CD14-positive monocyte (primary cell): ENCODE measurements around the gene RNFT2. TPM values are rescaled to one million over a fixed set of nuclear protein-coding genes. Genes with fewer than 3 reads are reported as not detected.

Source experiments
- DNase-seq, 3 donors: peaks; one replicate each; pipeline ENCODE4 v3.0.0-alpha.2; 2011 to 2022
- H2AFZ ChIP-seq: 2 replicates; pipeline ENCODE4 v1.6.0; 2012; ENCODE audit warnings: mild to moderate bottlenecking, low read depth, low read length, inconsistent platforms; ENCODE audit not compliant: insufficient read depth, poor library complexity, severe bottlenecking
- H3K27ac ChIP-seq, 2 donors: 1 replicate in 1 of 2; 2 replicates in 1 of 2; pipeline ENCODE4 v1.5.1; 2012 to 2013; ENCODE audit warnings: low read length in 2 of 2, control low read depth in 1 of 2, inconsistent platforms in 1 of 2, low read depth in 1 of 2, mild to moderate bottlenecking in 1 of 2
- H3K27me3 ChIP-seq, 2 donors: one replicate each; pipeline versions ENCODE4 v1.6.0 to v1.6.1; 2011 to 2013; ENCODE audit warnings: low read length in 2 of 2; ENCODE audit not compliant: control insufficient read depth in 2 of 2, insufficient read depth in 2 of 2
- H3K36me3 ChIP-seq, 2 donors: replicated peaks in 1 of 2; 1 replicate in 1 of 2; 2 replicates in 1 of 2; pipeline versions ENCODE4 v1.5.1 to v1.6.1; 2012 to 2013; ENCODE audit warnings: low read length in 2 of 2, control low read depth in 1 of 2, inconsistent platforms in 1 of 2, mild to moderate bottlenecking in 1 of 2; ENCODE audit not compliant: insufficient read depth in 2 of 2, control insufficient read depth in 1 of 2
- H3K4me1 ChIP-seq, 2 donors: 1 replicate in 1 of 2; 2 replicates in 1 of 2; pipeline versions ENCODE4 v1.5.1 to v1.6.1; 2012 to 2013; ENCODE audit warnings: low read length in 2 of 2, control low read depth in 1 of 2, inconsistent platforms in 1 of 2, mild to moderate bottlenecking in 1 of 2, moderate library complexity in 1 of 2; ENCODE audit not compliant: insufficient read depth in 2 of 2, control insufficient read depth in 1 of 2
- H3K4me2 ChIP-seq: replicated peaks from 2 replicates; pipeline ENCODE3; 2012; ENCODE audit warnings: low read length, moderate library complexity, mild to moderate bottlenecking; ENCODE audit not compliant: poor library complexity, severe bottlenecking; ENCODE audit errors: extremely low read depth
- H3K4me3 ChIP-seq, 3 experiments: fragments of 200-600 bp in 1 of 3; sonication (generic) in 1 of 3; replicated peaks in 1 of 3; 1 replicate in 2 of 3; 2 replicates in 1 of 3; pipeline ENCODE4 v1.5.1; 2011 to 2013; ENCODE audit warnings: low read length in 3 of 3, mild to moderate bottlenecking in 3 of 3, control low read depth in 2 of 3, low read depth in 2 of 3, inconsistent platforms in 1 of 3, moderate library complexity in 1 of 3
- H3K79me2 ChIP-seq: 2 replicates; pipeline ENCODE4 v1.6.0; 2012; ENCODE audit warnings: mild to moderate bottlenecking, control low read depth, inconsistent platforms, low read length, moderate library complexity; ENCODE audit not compliant: insufficient read depth
- H3K9ac ChIP-seq: 2 replicates; pipeline ENCODE4 v1.6.0; 2017; ENCODE audit warnings: low read length, mild to moderate bottlenecking; ENCODE audit not compliant: insufficient read depth, poor library complexity, severe bottlenecking
- H3K9me3 ChIP-seq, 2 donors: replicated peaks in 1 of 2; 1 replicate in 1 of 2; 2 replicates in 1 of 2; pipeline versions ENCODE4 v1.5.1 to v1.6.1; 2012 to 2013; ENCODE audit warnings: low read length in 2 of 2, control low read depth in 1 of 2; ENCODE audit not compliant: control insufficient read depth in 1 of 2, insufficient read depth in 1 of 2
- H4K20me1 ChIP-seq: 2 replicates; pipeline ENCODE4 v1.6.0; 2012; ENCODE audit warnings: mild to moderate bottlenecking, low read length, control low read depth, moderate library complexity; ENCODE audit not compliant: insufficient read depth
- H3K27ac Mint-ChIP-seq, 7 donors: one replicate each; pipeline ENCODE4 v1.8.0; 2020; ENCODE audit warnings: mild to moderate bottlenecking in 7 of 7, mixed read lengths in 7 of 7, moderate library complexity in 6 of 7, inconsistent platforms in 2 of 7
- H3K27me3 Mint-ChIP-seq, 3 donors: one replicate each; pipeline ENCODE4 v1.8.0; 2021 to 2022; ENCODE audit warnings: low read depth in 3 of 3, mild to moderate bottlenecking in 3 of 3, mixed read lengths in 3 of 3, moderate library complexity in 3 of 3, inconsistent platforms in 1 of 3
- H3K36me3 Mint-ChIP-seq, 2 donors: one replicate each; pipeline ENCODE4 v1.8.0; 2020; ENCODE audit warnings: mixed read lengths in 2 of 2, inconsistent platforms in 1 of 2, mild to moderate bottlenecking in 1 of 2
- H3K4me1 Mint-ChIP-seq: one replicate; pipeline ENCODE4 v1.8.0; 2020; ENCODE audit warnings: mild to moderate bottlenecking, mixed read lengths
- H3K4me3 Mint-ChIP-seq, 2 donors: one replicate each; pipeline ENCODE4 v1.8.0; 2020; ENCODE audit warnings: mild to moderate bottlenecking in 2 of 2, mixed read lengths in 2 of 2, moderate library complexity in 1 of 2
- H3K9me3 Mint-ChIP-seq, 7 donors: one replicate each; pipeline ENCODE4 v1.8.0; 2020 to 2022; ENCODE audit warnings: mixed read lengths in 7 of 7, mild to moderate bottlenecking in 6 of 7, moderate library complexity in 6 of 7, inconsistent platforms in 2 of 7
- WGBS: methylation state at CpG from one replicate; pipeline ENCODE4 v1.1.5; 2013; ENCODE audit warnings: missing lambda C conversion rate; ENCODE audit not compliant: insufficient coverage; 5-methylcytosine and 5-hydroxymethylcytosine counted together
- intact Hi-C, 2 donors: fragments of 100-400 bp; cut with micrococcal nuclease; formaldehyde crosslinking; loops; one replicate each; pipeline versions ENCODE4 v1.15.0 to v1.15.1; 2023
- polyA plus RNA-seq, 3 donors: library from polyadenylated mRNA; depleted of rRNA in 1 of 3; unstranded in 2 of 3; stranded (reverse) in 1 of 3; fragments of 300-500 nt in 2 of 3; fragments of >200 nt in 1 of 3; fragmentation: Illumina TruSeq in 2 of 3; gene quantifications; 1 replicate in 2 of 3; 2 replicates in 1 of 3; pipeline ENCODE4 v1.2.3, GENCODE V29; 2012 to 2021
- TF ChIP-seq, protein P1 (sequence below): fragments of 200-600 bp; IDR thresholded peaks from one replicate; pipeline ENCODE4 v1.8.0; 2022; ENCODE audit warnings: antibody characterized with exemption, mild to moderate bottlenecking

The RNFT2 gene
- polyA plus RNA-seq, 3 donors, result 0.05 TPM; not detected in 2

DNA sequence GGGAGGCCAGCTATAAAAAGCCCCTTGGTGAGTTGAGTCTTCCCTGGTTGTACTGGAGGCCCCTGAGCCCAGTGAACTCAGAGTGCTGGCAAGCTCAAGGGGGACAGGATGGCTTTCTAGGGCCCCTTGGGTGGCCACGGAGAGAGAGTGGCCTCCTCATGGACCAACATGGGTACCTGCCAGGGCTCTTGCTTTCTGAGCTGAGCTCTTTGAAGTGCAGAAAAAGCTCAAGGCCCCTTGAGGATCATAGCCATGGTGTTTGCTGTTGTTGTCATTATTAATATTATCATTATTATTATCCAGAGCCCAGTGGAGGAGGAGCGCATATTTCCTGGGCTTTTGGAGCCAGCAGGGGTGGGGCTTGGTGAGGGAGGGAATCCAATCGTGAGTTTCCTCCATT, 6.7 kb downstream of the RNFT2 start:
- H3K9ac ChIP-seq, result no peak overlapping the region
- H3K4me1 Mint-ChIP-seq, result no peaks in the 10 kb centered on the region
- DNase-seq, result no peak

DNA sequence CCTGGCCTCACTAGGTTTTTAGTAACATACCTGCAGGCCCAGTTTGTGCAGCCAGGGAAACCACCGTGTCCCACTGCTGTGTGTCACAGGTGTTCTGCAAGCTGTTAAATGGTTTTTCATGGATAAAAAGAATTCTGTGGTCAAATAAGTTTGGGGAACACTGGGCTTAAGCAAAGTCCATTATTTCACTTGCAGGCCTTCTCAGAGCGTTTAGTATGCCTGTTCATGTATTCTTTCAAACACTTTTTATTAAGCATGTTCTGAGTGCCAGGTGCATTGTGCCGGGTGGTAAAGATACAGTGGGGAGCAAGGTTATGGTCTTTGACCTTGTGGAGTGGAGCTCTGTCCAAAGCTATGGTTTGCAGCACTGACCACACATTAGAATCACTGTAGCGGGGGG, 7.4 kb downstream of the RNFT2 start:
- no peak for DNase-seq
- Histone ChIP-seq H3K9me3 (no peaks in the 10 kb centered on the region), H3K36me3 (no peaks in the 10 kb centered on the region), H4K20me1 (no peaks in the 10 kb centered on the region), H3K4me1 (no peaks in the 10 kb centered on the region), H3K79me2 (no peaks in the 10 kb centered on the region), H3K4me2 (no peak overlapping the region), H2AFZ (no peak overlapping the region), H3K9ac (no peak overlapping the region), H3K27me3 (no peaks in the 10 kb centered on the region), H3K4me3 (no peak overlapping the region), H3K27ac (no peak overlapping the region)
- H3K9me3 Mint-ChIP-seq, result no peaks in the 10 kb centered on the region
- H3K27ac Mint-ChIP-seq, result no peak overlapping the region
- TF ChIP-seq, protein P1, sequence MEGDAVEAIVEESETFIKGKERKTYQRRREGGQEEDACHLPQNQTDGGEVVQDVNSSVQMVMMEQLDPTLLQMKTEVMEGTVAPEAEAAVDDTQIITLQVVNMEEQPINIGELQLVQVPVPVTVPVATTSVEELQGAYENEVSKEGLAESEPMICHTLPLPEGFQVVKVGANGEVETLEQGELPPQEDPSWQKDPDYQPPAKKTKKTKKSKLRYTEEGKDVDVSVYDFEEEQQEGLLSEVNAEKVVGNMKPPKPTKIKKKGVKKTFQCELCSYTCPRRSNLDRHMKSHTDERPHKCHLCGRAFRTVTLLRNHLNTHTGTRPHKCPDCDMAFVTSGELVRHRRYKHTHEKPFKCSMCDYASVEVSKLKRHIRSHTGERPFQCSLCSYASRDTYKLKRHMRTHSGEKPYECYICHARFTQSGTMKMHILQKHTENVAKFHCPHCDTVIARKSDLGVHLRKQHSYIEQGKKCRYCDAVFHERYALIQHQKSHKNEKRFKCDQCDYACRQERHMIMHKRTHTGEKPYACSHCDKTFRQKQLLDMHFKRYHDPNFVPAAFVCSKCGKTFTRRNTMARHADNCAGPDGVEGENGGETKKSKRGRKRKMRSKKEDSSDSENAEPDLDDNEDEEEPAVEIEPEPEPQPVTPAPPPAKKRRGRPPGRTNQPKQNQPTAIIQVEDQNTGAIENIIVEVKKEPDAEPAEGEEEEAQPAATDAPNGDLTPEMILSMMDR, result no peak
- H3K4me1 Mint-ChIP-seq, result no peaks in the 10 kb centered on the region
- intact Hi-C loops, result no loop called here
- peaks cover 6 to 9% (median 7%) of the 10 kb centered on the region in 3 donors for H3K27me3 Mint-ChIP-seq
- whole genome bisulfite sequencing, result 100% methylated on average over 1 of the region's 4 CpGs
- H3K36me3 Mint-ChIP-seq, result no peaks in the 10 kb centered on the region
- no peak overlapping the region for H3K4me3 Mint-ChIP-seq

More for the DNA sequence above, 6.7 kb downstream of the RNFT2 start:
- Histone ChIP-seq H3K27ac (no peak overlapping the region), H3K4me1 (no peaks in the 10 kb centered on the region), H2AFZ (no peak overlapping the region), H3K9me3 (no peaks in the 10 kb centered on the region), H4K20me1 (no peaks in the 10 kb centered on the region), H3K4me2 (no peak overlapping the region), H3K36me3 (no peaks in the 10 kb centered on the region), H3K27me3 (no peaks in the 10 kb centered on the region), H3K79me2 (no peaks in the 10 kb centered on the region), H3K4me3 (no peak overlapping the region)
- TF ChIP-seq, protein P1, result no peak
- intact Hi-C loops, result no loop called here
- Mint-ChIP-seq H3K4me3 (no peak overlapping the region), H3K36me3 (no peaks in the 10 kb centered on the region), H3K27ac (no peak overlapping the region), H3K27me3 (peaks cover 6 to 9% (median 8%) of the 10 kb centered on the region in 3 donors), H3K9me3 (no peaks in the 10 kb centered on the region)
- WGBS, result 63% methylated on average over 1 of the region's 3 CpGs
